Loucy (cell line): Measurements from ENCODE around the gene PCDHGB7.

Experiments used
- EZH2phosphoT487 ChIP-seq: fragments of 200-600 bp; IDR thresholded peaks from 2 replicates; pipeline ENCODE4 v1.6.1; 2018; ENCODE audit warnings: antibody characterized with exemption, mild to moderate bottlenecking, moderate library complexity, borderline replicate concordance
- TF ChIP-seq, protein P1 (sequence below): fragments of 200-600 bp; sonication (generic); conservative IDR thresholded peaks from 2 replicates; pipeline ENCODE4 v1.5.1; 2014; ENCODE audit warnings: mild to moderate bottlenecking, antibody characterized with exemption, low read length

- TF ChIP-seq, protein P1, sequence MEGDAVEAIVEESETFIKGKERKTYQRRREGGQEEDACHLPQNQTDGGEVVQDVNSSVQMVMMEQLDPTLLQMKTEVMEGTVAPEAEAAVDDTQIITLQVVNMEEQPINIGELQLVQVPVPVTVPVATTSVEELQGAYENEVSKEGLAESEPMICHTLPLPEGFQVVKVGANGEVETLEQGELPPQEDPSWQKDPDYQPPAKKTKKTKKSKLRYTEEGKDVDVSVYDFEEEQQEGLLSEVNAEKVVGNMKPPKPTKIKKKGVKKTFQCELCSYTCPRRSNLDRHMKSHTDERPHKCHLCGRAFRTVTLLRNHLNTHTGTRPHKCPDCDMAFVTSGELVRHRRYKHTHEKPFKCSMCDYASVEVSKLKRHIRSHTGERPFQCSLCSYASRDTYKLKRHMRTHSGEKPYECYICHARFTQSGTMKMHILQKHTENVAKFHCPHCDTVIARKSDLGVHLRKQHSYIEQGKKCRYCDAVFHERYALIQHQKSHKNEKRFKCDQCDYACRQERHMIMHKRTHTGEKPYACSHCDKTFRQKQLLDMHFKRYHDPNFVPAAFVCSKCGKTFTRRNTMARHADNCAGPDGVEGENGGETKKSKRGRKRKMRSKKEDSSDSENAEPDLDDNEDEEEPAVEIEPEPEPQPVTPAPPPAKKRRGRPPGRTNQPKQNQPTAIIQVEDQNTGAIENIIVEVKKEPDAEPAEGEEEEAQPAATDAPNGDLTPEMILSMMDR = no peak
- no peak for TF ChIP-seq EZH2phosphoT487
Observed at GRCh38 chr5:141437221-141437620, 19.7 kb downstream of the PCDHGB7 start.
